ENCODE results near the gene GJC2. TPM values are rescaled to one million over a fixed set of nuclear protein-coding genes. Genes with fewer than 3 reads are reported as not detected.
A peak's percentile ranks its signal among the peaks of the same experiment; 100 is the strongest.

The GJC2 gene
- total RNA-seq, 5 donors from 2014 or later (not counting 1 experiment from before 2014, with no cell fraction given) = 1.1 to 3.1 (median 1.6) TPM

DNA sequence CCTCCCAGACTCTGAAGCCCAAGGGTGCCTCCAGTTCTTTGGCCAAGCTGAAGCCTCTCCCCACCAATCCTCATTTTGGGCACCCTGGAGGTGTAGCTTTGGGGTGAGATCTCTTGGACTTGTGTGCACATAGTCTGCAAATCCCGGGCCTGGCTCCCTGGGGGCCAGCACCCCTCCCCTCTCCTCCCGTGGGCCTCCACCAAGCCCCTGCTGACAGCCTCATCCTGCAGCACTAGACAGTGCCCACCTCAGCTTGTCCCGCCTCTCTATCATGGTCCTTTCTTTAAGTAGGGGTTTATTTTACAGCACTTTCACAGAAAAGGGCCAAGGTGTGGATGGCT, 3.2 kb downstream of the GJC2 start:
- peaks cover 13 to 45% of the 10 kb centered on the region in 2 experiments for H3K4me1 ChIP-seq (ENCODE audit: control insufficient read depth in 1 of 2, extremely low read depth in 1 of 2, insufficient read depth in 2 of 2, low read length in 2 of 2)
- Mint-ChIP-seq H3K36me3 (no peaks in the 10 kb centered on the region), H3K9me3 (no peaks in the 10 kb centered on the region), H3K27me3 (no peaks in the 10 kb centered on the region), H3K4me3 (no peak overlapping the region), H3K4me1 (peaks cover 12 to 23% (median 14%) of the 10 kb centered on the region in 3 donors), H3K27ac (peak overlapping the region in 1 of 2 donors; percentile 64)
- WGBS (ENCODE audit: insufficient coverage) = 100% methylated on average over 1 of the region's 3 CpGs
- H3K4me3 ChIP-seq (ENCODE audit: control insufficient read depth in 1 of 2, extremely low read depth in 1 of 2, low read length in 1 of 2) = no peak overlapping the region
- ATAC-seq (replicated peaks in 1 of 4) (no peak), DNase-seq (peak in 1 of 35 experiments; percentile 1)
- POLR2A ChIA-PET = no interaction called here
- H3K27me3 ChIP-seq (replicated peaks in 1 of 2; ENCODE audit: control insufficient read depth in 2 of 2, extremely low read depth in 1 of 2, insufficient read depth in 2 of 2, low read length in 1 of 2) = peaks cover 0 to 12% of the 10 kb centered on the region in 2 experiments
- CTCF ChIA-PET = interaction anchor here (0.6 kb wide), 2 partner anchors 356 to 1891 kb away, joined by 3 to 5 read pairs; no protein-coding TSS in a partner anchor
- H3K27ac ChIP-seq (ENCODE audit: low read length) = no peak overlapping the region
- H3K36me3 ChIP-seq (ENCODE audit: control insufficient read depth in 2 of 2, extremely low read depth in 1 of 2, insufficient read depth in 1 of 2, low read length in 1 of 2) = peaks cover 0 to 22% of the 10 kb centered on the region in 2 donors
- no peaks in the 10 kb centered on the region for H3K9me3 ChIP-seq

GRCh38 chr1:228154021-228154669, 4.4 kb downstream of the GJC2 start:
- CTCF ChIA-PET = no interaction called here
- no peaks in the 10 kb centered on the region for H3K36me3 Mint-ChIP-seq
- no peak for DNase-seq
- POLR2A ChIA-PET = interaction anchor here in 1 of 2 donors (1.5 kb wide), 1 partner anchor 11 kb away, joined by 4 read pairs; no protein-coding TSS in a partner anchor
- no peaks in the 10 kb centered on the region for H3K9me3 Mint-ChIP-seq
- no peak overlapping the region for H3K4me3 Mint-ChIP-seq
- H3K4me1 ChIP-seq (ENCODE audit: control insufficient read depth in 1 of 2, extremely low read depth in 1 of 2, insufficient read depth in 2 of 2, low read length in 2 of 2) = peaks cover 13 to 36% of the 10 kb centered on the region in 2 experiments
- H3K36me3 ChIP-seq (ENCODE audit: control insufficient read depth in 2 of 2, extremely low read depth in 1 of 2, insufficient read depth in 1 of 2, low read length in 1 of 2) = peaks cover 0 to 9% of the 10 kb centered on the region in 2 donors
- peaks cover 12 to 23% (median 14%) of the 10 kb centered on the region in 3 donors for H3K4me1 Mint-ChIP-seq
- H3K4me3 ChIP-seq (ENCODE audit: control insufficient read depth in 1 of 2, extremely low read depth in 1 of 2, low read length in 1 of 2) = no peak overlapping the region
- H3K27me3 ChIP-seq (replicated peaks in 1 of 2; ENCODE audit: control insufficient read depth in 2 of 2, extremely low read depth in 1 of 2, insufficient read depth in 2 of 2, low read length in 1 of 2) = peaks cover 0 to 12% of the 10 kb centered on the region in 2 experiments
- no peak for ATAC-seq (replicated peaks in 1 of 4)
- peak overlapping the region in 1 of 2 donors; percentile 72 for H3K27ac Mint-ChIP-seq
- H3K9me3 ChIP-seq = no peaks in the 10 kb centered on the region
- WGBS (ENCODE audit: insufficient coverage) = no CpG with 5 or more reads among the region's 11 CpGs
- H3K27ac ChIP-seq (ENCODE audit: low read length) = no peak overlapping the region
- H3K27me3 Mint-ChIP-seq = no peaks in the 10 kb centered on the region

DNA sequence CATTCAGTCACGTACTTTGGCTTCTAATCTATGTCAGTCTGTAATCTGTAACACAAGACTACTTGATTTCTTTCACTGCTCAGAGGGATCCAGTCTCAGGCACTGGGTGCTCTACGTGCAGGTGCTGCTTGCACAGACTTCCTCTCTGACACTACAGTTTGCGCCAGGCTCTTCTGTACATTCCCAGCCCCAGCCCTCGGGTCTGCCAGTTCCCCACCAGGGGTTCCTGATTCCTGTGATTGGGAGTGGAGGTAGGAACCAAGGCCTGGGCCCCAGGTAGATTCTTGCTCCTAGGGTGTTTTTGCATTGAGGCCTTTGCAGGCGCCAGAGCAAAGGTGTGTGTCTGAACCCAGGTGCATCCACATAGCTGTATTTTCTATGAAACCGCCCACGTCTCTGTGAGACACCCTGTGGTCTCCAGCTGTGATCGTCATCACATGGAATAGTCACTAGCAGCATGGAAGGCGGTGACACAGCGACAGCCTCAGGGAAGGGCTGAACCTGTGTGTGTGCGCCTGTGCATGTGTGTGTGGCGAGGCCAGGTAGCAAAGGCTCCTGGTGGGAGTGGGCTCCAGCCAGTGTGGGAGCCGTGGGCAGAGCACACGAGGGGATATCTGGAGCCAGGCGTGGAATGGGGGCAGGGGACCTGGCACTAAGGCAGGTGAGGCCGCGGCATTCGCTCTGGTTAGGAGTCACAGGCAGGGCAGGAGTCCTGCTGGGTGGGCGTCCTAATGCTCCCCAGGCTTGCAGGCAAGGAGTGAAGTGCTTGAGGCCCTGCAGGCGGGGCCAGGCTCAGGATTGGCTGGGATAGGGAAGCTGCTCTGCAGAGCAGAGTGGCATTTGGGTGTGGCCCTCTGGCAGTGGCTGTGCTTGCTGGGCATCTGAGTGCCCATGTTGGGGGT, 5.2 kb downstream of the GJC2 start:
- no peaks in the 10 kb centered on the region for H3K9me3 Mint-ChIP-seq
- Histone ChIP-seq H3K27ac (ENCODE audit: low read length) (no peak overlapping the region), H3K36me3 (ENCODE audit: control insufficient read depth in 2 of 2, extremely low read depth in 1 of 2, insufficient read depth in 1 of 2, low read length in 1 of 2) (peaks cover 0 to 3% of the 10 kb centered on the region in 2 donors), H3K9me3 (no peaks in the 10 kb centered on the region), H3K4me1 (ENCODE audit: control insufficient read depth in 1 of 2, extremely low read depth in 1 of 2, insufficient read depth in 2 of 2, low read length in 2 of 2) (peaks cover 13 to 36% of the 10 kb centered on the region in 2 experiments), H3K4me3 (ENCODE audit: control insufficient read depth in 1 of 2, extremely low read depth in 1 of 2, low read length in 1 of 2) (no peak overlapping the region), H3K27me3 (replicated peaks in 1 of 2; ENCODE audit: control insufficient read depth in 2 of 2, extremely low read depth in 1 of 2, insufficient read depth in 2 of 2, low read length in 1 of 2) (peaks cover 0 to 12% of the 10 kb centered on the region in 2 experiments)
- 64% methylated on average over 17 of the region's 20 CpGs for WGBS (ENCODE audit: insufficient coverage)
- peak overlapping the region in 1 of 2 donors; percentile 72 for H3K27ac Mint-ChIP-seq
- ChIA-PET POLR2A (interaction anchor here in 1 of 2 donors (1.5 kb wide), 1 partner anchor 10 kb away, joined by 4 read pairs; no protein-coding TSS in a partner anchor), CTCF (no interaction called here)
- H3K4me3 Mint-ChIP-seq = peak overlapping the region in 1 of 3 donors; percentile 43
- no peaks in the 10 kb centered on the region for H3K27me3 Mint-ChIP-seq
- ATAC-seq (replicated peaks in 1 of 4) (peak in 1 of 4 experiments; percentile 54), DNase-seq (peak in 1 of 35 experiments; percentile 1)
- no peaks in the 10 kb centered on the region for H3K36me3 Mint-ChIP-seq
- peaks cover 12 to 23% (median 14%) of the 10 kb centered on the region in 3 donors for H3K4me1 Mint-ChIP-seq

GRCh38 chr1:228155596-228156514, 6.1 kb downstream of the GJC2 start:
- peaks cover 12 to 23% (median 14%) of the 10 kb centered on the region in 3 donors for H3K4me1 Mint-ChIP-seq
- no peak for ATAC-seq (replicated peaks in 1 of 4)
- CTCF ChIA-PET = no interaction called here

DNA sequence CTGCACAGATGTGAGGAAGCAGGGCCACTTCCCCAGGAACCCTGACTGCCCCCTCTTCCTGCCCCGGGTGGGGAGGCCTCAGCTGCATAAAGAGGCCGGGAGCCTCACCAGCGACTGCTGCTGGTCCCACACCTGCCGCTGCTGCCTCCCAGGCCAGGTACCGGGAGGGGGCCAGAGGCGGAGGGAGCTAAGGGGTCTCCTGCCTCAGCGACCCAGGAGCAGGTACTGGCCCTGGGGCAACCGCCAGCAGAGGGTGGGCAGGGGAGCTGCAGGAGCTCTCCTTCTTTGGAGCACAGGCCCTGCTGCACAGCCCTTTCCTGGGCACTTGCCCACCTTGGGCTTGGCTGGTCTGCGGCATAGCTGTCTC, 6.8 kb downstream of the GJC2 start:
- peaks cover 13 to 36% of the 10 kb centered on the region in 2 experiments for H3K4me1 ChIP-seq (ENCODE audit: control insufficient read depth in 1 of 2, extremely low read depth in 1 of 2, insufficient read depth in 2 of 2, low read length in 2 of 2)
- no peak overlapping the region for H3K27ac ChIP-seq (ENCODE audit: low read length)
- DNase-seq (no peak), ATAC-seq (replicated peaks in 1 of 4) (peak in 2 of 4 experiments; percentile 29 to 34)
- no peaks in the 10 kb centered on the region for H3K9me3 Mint-ChIP-seq
- no peaks in the 10 kb centered on the region for H3K36me3 Mint-ChIP-seq
- H3K36me3 ChIP-seq (ENCODE audit: control insufficient read depth in 2 of 2, extremely low read depth in 1 of 2, insufficient read depth in 1 of 2, low read length in 1 of 2) = no peaks in the 10 kb centered on the region
- no peaks in the 10 kb centered on the region for H3K27me3 Mint-ChIP-seq
- POLR2A ChIA-PET = no interaction called here
- peaks cover 12 to 21% (median 12%) of the 10 kb centered on the region in 3 donors for H3K4me1 Mint-ChIP-seq
- no peaks in the 10 kb centered on the region for H3K9me3 ChIP-seq
- peak overlapping the region in 1 of 2 donors; percentile 42 for H3K4me3 ChIP-seq (ENCODE audit: control insufficient read depth in 1 of 2, extremely low read depth in 1 of 2, low read length in 1 of 2)
- 35% methylated on average over 9 of the region's 9 CpGs for WGBS (ENCODE audit: insufficient coverage)
- CTCF ChIA-PET = interaction anchor here in 1 of 2 donors (0.6 kb wide), 1 partner anchor 46 kb away, joined by 3 read pairs; no protein-coding TSS in a partner anchor
- H3K4me3 Mint-ChIP-seq = peak overlapping the region in 2 of 3 donors; percentile 9 to 64
- H3K27ac Mint-ChIP-seq = no peak overlapping the region
- H3K27me3 ChIP-seq (replicated peaks in 1 of 2; ENCODE audit: control insufficient read depth in 2 of 2, extremely low read depth in 1 of 2, insufficient read depth in 2 of 2, low read length in 1 of 2) = peaks cover 0 to 14% of the 10 kb centered on the region in 2 experiments

More at GRCh38 chr1:228155596-228156514, 6.1 kb downstream of the GJC2 start:
- Mint-ChIP-seq H3K4me3 (peak overlapping the region in 1 of 3 donors; percentile 64), H3K27ac (peak overlapping the region in 1 of 2 donors; percentile 72), H3K27me3 (no peaks in the 10 kb centered on the region), H3K9me3 (no peaks in the 10 kb centered on the region), H3K36me3 (no peaks in the 10 kb centered on the region)
- POLR2A ChIA-PET = no interaction called here
- WGBS (ENCODE audit: insufficient coverage) = 84% methylated on average over 14 of the region's 16 CpGs
- Histone ChIP-seq H3K36me3 (ENCODE audit: control insufficient read depth in 2 of 2, extremely low read depth in 1 of 2, insufficient read depth in 1 of 2, low read length in 1 of 2) (no peaks in the 10 kb centered on the region), H3K27me3 (replicated peaks in 1 of 2; ENCODE audit: control insufficient read depth in 2 of 2, extremely low read depth in 1 of 2, insufficient read depth in 2 of 2, low read length in 1 of 2) (peaks cover 0 to 14% of the 10 kb centered on the region in 2 experiments), H3K4me3 (ENCODE audit: control insufficient read depth in 1 of 2, extremely low read depth in 1 of 2, low read length in 1 of 2) (peak overlapping the region in 1 of 2 donors; percentile 42), H3K4me1 (ENCODE audit: control insufficient read depth in 1 of 2, extremely low read depth in 1 of 2, insufficient read depth in 2 of 2, low read length in 2 of 2) (peaks cover 13 to 36% of the 10 kb centered on the region in 2 experiments), H3K27ac (ENCODE audit: low read length) (no peak overlapping the region), H3K9me3 (no peaks in the 10 kb centered on the region)
- peak in 1 of 35 experiments; percentile 0 for DNase-seq

Measured in T-cell (primary cell).